HL-60 (cell line): ENCODE measurements around the gene LRBA.

ENCODE experiments used
- GABPA ChIP-seq: IDR thresholded peaks from 2 replicates; pipeline ENCODE4 v1.6.1; 2012; ENCODE audit warnings: low read depth
- POLR2AphosphoS5 ChIP-seq: IDR thresholded peaks from 2 replicates; pipeline ENCODE4 v1.6.1; 2012; ENCODE audit warnings: low read depth
- TF ChIP-seq, protein P1 (sequence below): IDR thresholded peaks from one replicate; pipeline ENCODE4 v1.5.1; 2011; ENCODE audit warnings: low read length, control low read depth, inconsistent platforms; ENCODE audit not compliant: insufficient read depth
- TF ChIP-seq, protein P2 (sequence below): IDR thresholded peaks from 2 replicates; pipeline ENCODE4 v1.6.1; 2012; ENCODE audit warnings: low read depth; ENCODE audit not compliant: insufficient replicate concordance

DNA sequence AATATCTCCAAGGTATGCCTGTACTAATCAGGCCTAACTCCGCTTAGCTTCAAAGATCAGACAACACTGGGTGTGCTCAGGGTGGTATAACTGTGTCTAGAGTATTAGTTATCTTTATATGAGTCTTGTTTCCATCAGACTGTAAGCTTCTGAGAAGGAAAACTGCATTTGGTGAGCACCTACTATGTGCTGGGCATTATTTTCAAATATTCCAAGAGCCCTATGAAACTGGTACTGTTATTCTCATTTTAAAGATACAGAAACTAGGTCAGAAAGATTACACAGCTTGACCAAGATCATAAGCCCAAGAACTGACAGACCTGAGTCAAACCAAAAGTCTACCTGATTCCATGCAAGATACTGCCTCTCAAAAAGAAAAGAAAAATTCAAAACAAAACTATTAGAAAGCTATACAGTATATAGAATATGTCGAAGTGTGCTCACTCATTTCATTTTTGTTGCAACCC lies 44.4 kb downstream of the LRBA start:
- TF ChIP-seq, protein P1, sequence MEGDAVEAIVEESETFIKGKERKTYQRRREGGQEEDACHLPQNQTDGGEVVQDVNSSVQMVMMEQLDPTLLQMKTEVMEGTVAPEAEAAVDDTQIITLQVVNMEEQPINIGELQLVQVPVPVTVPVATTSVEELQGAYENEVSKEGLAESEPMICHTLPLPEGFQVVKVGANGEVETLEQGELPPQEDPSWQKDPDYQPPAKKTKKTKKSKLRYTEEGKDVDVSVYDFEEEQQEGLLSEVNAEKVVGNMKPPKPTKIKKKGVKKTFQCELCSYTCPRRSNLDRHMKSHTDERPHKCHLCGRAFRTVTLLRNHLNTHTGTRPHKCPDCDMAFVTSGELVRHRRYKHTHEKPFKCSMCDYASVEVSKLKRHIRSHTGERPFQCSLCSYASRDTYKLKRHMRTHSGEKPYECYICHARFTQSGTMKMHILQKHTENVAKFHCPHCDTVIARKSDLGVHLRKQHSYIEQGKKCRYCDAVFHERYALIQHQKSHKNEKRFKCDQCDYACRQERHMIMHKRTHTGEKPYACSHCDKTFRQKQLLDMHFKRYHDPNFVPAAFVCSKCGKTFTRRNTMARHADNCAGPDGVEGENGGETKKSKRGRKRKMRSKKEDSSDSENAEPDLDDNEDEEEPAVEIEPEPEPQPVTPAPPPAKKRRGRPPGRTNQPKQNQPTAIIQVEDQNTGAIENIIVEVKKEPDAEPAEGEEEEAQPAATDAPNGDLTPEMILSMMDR: no peak
- TF ChIP-seq GABPA: no peak
- TF ChIP-seq POLR2AphosphoS5: no peak
- TF ChIP-seq, protein P2, sequence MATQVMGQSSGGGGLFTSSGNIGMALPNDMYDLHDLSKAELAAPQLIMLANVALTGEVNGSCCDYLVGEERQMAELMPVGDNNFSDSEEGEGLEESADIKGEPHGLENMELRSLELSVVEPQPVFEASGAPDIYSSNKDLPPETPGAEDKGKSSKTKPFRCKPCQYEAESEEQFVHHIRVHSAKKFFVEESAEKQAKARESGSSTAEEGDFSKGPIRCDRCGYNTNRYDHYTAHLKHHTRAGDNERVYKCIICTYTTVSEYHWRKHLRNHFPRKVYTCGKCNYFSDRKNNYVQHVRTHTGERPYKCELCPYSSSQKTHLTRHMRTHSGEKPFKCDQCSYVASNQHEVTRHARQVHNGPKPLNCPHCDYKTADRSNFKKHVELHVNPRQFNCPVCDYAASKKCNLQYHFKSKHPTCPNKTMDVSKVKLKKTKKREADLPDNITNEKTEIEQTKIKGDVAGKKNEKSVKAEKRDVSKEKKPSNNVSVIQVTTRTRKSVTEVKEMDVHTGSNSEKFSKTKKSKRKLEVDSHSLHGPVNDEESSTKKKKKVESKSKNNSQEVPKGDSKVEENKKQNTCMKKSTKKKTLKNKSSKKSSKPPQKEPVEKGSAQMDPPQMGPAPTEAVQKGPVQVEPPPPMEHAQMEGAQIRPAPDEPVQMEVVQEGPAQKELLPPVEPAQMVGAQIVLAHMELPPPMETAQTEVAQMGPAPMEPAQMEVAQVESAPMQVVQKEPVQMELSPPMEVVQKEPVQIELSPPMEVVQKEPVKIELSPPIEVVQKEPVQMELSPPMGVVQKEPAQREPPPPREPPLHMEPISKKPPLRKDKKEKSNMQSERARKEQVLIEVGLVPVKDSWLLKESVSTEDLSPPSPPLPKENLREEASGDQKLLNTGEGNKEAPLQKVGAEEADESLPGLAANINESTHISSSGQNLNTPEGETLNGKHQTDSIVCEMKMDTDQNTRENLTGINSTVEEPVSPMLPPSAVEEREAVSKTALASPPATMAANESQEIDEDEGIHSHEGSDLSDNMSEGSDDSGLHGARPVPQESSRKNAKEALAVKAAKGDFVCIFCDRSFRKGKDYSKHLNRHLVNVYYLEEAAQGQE: no peak
